Measurements from ENCODE around the gene KCNA5. TPM values are rescaled to one million over a fixed set of nuclear protein-coding genes. Genes with fewer than 3 reads are reported as not detected.

The KCNA5 gene
- total and polyA plus RNA-seq, 2 of the 13 experiments (the other 11 are each of a cell fraction or from before 2014, with no cell fraction given): not detected

DNA sequence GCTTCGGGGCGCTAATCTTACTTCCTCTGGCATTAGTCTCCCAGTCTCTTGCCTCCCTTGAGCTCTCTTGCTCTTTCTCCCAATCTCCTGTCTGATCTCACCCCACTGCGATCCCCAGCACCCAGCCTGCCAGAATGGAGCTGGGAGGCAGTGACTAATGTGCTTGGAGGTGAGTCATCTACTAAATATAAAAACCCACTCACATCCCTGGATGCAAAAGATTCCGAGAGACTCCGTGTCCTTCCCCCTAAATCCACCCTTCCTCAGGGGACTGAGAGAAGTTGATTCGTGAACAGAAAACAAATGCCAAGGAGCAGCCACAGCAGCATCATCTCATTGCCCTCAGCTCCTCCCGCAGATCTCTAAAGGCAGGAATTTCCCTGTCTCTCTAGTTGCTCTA is 45.7 kb upstream of the KCNA5 start (continued):
- no peak for TF ChIP-seq ZFX (CRISPR knock-in tag; IDR thresholded peaks at IDR 0.05; ENCODE audit: low read depth)
- no peak for TF ChIP-seq ZNF776 (CRISPR knock-in tag; IDR thresholded peaks at IDR 0.05)
- TF ChIP-seq, protein P1, sequence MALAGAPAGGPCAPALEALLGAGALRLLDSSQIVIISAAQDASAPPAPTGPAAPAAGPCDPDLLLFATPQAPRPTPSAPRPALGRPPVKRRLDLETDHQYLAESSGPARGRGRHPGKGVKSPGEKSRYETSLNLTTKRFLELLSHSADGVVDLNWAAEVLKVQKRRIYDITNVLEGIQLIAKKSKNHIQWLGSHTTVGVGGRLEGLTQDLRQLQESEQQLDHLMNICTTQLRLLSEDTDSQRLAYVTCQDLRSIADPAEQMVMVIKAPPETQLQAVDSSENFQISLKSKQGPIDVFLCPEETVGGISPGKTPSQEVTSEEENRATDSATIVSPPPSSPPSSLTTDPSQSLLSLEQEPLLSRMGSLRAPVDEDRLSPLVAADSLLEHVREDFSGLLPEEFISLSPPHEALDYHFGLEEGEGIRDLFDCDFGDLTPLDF (CRISPR knock-in tag; IDR thresholded peaks at IDR 0.05): no peak
- TF ChIP-seq MED13 (CRISPR knock-in tag; IDR thresholded peaks at IDR 0.05): no peak
- TF ChIP-seq ZNF607 (CRISPR knock-in tag; IDR thresholded peaks at IDR 0.05; ENCODE audit: borderline replicate concordance): no peak
- TF ChIP-seq MEIS1 (CRISPR knock-in tag; IDR thresholded peaks at IDR 0.05; ENCODE audit: borderline replicate concordance): no peak
- TF ChIP-seq, protein P2, sequence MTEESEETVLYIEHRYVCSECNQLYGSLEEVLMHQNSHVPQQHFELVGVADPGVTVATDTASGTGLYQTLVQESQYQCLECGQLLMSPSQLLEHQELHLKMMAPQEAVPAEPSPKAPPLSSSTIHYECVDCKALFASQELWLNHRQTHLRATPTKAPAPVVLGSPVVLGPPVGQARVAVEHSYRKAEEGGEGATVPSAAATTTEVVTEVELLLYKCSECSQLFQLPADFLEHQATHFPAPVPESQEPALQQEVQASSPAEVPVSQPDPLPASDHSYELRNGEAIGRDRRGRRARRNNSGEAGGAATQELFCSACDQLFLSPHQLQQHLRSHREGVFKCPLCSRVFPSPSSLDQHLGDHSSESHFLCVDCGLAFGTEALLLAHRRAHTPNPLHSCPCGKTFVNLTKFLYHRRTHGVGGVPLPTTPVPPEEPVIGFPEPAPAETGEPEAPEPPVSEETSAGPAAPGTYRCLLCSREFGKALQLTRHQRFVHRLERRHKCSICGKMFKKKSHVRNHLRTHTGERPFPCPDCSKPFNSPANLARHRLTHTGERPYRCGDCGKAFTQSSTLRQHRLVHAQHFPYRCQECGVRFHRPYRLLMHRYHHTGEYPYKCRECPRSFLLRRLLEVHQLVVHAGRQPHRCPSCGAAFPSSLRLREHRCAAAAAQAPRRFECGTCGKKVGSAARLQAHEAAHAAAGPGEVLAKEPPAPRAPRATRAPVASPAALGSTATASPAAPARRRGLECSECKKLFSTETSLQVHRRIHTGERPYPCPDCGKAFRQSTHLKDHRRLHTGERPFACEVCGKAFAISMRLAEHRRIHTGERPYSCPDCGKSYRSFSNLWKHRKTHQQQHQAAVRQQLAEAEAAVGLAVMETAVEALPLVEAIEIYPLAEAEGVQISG (CRISPR knock-in tag; IDR thresholded peaks at IDR 0.05): no peak

DNA sequence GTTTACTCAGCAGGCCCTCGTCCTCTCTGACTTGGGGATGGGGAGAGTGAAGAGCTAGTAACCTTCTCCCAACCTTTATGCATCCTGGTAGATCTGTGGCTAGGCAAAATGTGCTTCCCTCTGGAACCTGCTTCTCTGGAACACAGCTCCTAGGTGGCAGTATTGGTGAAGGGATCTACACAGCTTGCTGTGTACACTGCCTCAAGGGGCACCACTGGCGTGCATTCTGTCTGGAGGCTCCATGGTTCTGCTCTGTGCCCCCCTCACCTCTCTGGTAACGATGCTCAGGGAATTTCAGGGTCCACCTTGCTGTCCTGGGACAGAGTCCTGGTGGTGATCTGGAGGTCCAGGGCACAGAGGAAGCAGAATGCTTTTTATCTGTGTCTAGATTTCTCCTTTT is 43.5 kb upstream of the KCNA5 start:
- Histone ChIP-seq H3K4me1 (ENCODE audit: insufficient read depth, low read length) (no peaks in the 10 kb centered on the region), H3K9ac (ENCODE audit: insufficient read depth, low read depth, low read length) (no peak overlapping the region), H3K4me2 (ENCODE audit: low read depth, low read length) (no peak overlapping the region), H2AFZ (ENCODE audit: low read length) (no peak overlapping the region), H3K27me3 (ENCODE audit: control insufficient read depth in 1 of 2, insufficient read depth in 2 of 2, low read length in 2 of 2) (peaks cover 0 to 1% of the 10 kb centered on the region in 2 experiments; a peak in 1 of 5 replicates), H3K27ac (ENCODE audit: extremely low read length, insufficient read depth, low read length) (no peak overlapping the region), H3K4me3 (replicated peaks in 1 of 3; ENCODE audit: insufficient read depth in 1 of 3, low read depth in 2 of 3, low read length in 3 of 3) (no peak overlapping the region), H3K36me3 (replicated peaks in 1 of 2; ENCODE audit: control insufficient read depth in 1 of 2, insufficient read depth in 2 of 2, low read length in 2 of 2) (no peaks in the 10 kb centered on the region), H3K79me2 (ENCODE audit: insufficient read depth, low read length) (no peaks in the 10 kb centered on the region), H3K9me3 (ENCODE audit: low read length) (no peaks in the 10 kb centered on the region), H4K20me1 (ENCODE audit: insufficient read depth, low read length) (no peaks in the 10 kb centered on the region)
- 0% methylated on average over 1 of the region's 3 CpGs for WGBS (ENCODE audit: low lambda C conversion rate)
- intact Hi-C loops (cut with micrococcal nuclease; ENCODE audit: unreplicated experiment): no loop called here
- FAIRE-seq (no peak), ATAC-seq (peak; percentile 73), DNase-seq (ENCODE audit: low spot score) (no peak)
- in situ Hi-C loops (cut with HindIII; ENCODE audit: extremely low pct_ligation_motif_present, low pct_unique_long_range_greater_than_20kb): loop anchor here (5.0 kb wide), 1 partner anchor 143 kb away; no protein-coding TSS in a partner anchor
- no TSS peak for BruUV-seq (replicated peaks)
- POLR2A ChIA-PET: no interaction called here
- TF ChIP-seq, protein P3, sequence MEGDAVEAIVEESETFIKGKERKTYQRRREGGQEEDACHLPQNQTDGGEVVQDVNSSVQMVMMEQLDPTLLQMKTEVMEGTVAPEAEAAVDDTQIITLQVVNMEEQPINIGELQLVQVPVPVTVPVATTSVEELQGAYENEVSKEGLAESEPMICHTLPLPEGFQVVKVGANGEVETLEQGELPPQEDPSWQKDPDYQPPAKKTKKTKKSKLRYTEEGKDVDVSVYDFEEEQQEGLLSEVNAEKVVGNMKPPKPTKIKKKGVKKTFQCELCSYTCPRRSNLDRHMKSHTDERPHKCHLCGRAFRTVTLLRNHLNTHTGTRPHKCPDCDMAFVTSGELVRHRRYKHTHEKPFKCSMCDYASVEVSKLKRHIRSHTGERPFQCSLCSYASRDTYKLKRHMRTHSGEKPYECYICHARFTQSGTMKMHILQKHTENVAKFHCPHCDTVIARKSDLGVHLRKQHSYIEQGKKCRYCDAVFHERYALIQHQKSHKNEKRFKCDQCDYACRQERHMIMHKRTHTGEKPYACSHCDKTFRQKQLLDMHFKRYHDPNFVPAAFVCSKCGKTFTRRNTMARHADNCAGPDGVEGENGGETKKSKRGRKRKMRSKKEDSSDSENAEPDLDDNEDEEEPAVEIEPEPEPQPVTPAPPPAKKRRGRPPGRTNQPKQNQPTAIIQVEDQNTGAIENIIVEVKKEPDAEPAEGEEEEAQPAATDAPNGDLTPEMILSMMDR (CRISPR knock-in tag; IDR thresholded peaks at IDR 0.05): peak; percentile 21; the same call in 1 of the 2 replicates
- TF ChIP-seq MBD4 (IDR thresholded peaks at IDR 0.05; ENCODE audit: borderline replicate concordance, low read length) (no peak), AGO1 (IDR thresholded peaks at IDR 0.05; ENCODE audit: low read depth, low read length, poor library complexity, severe bottlenecking) (no peak)
- TF ChIP-seq, protein P4, sequence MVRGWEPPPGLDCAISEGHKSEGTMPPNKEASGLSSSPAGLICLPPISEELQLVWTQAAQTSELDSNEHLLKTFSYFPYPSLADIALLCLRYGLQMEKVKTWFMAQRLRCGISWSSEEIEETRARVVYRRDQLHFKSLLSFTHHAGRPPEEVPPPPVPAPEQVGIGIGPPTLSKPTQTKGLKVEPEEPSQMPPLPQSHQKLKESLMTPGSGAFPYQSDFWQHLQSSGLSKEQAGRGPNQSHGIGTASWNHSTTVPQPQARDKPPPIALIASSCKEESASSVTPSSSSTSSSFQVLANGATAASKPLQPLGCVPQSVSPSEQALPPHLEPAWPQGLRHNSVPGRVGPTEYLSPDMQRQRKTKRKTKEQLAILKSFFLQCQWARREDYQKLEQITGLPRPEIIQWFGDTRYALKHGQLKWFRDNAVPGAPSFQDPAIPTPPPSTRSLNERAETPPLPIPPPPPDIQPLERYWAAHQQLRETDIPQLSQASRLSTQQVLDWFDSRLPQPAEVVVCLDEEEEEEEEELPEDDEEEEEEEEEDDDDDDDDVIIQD (CRISPR knock-in tag; IDR thresholded peaks at IDR 0.05; ENCODE audit: low read depth): no peak
- TF ChIP-seq, protein P5, sequence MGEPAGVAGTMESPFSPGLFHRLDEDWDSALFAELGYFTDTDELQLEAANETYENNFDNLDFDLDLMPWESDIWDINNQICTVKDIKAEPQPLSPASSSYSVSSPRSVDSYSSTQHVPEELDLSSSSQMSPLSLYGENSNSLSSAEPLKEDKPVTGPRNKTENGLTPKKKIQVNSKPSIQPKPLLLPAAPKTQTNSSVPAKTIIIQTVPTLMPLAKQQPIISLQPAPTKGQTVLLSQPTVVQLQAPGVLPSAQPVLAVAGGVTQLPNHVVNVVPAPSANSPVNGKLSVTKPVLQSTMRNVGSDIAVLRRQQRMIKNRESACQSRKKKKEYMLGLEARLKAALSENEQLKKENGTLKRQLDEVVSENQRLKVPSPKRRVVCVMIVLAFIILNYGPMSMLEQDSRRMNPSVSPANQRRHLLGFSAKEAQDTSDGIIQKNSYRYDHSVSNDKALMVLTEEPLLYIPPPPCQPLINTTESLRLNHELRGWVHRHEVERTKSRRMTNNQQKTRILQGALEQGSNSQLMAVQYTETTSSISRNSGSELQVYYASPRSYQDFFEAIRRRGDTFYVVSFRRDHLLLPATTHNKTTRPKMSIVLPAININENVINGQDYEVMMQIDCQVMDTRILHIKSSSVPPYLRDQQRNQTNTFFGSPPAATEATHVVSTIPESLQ (CRISPR knock-in tag; conservative IDR thresholded peaks at IDR 0.05): no peak
- CTCF ChIA-PET (ENCODE audit: low intra/inter-chr PET ratio, low total read pairs): interaction anchor here (4.8 kb wide), 1 partner anchor 143 kb away, joined by 40 read pairs; no protein-coding TSS in a partner anchor

Measured in HepG2 (cell line).